ENCODE data around the gene COX8A. TPM values are rescaled to one million over a fixed set of nuclear protein-coding genes. Genes with fewer than 3 reads are reported as not detected.

The COX8A gene
- total and polyA plus RNA-seq, 2 donors (not counting 1 experiment from before 2014, with no cell fraction given) = 99.0 to 244 TPM

- WGBS (ENCODE audit: insufficient coverage) = 93% methylated on average over 8 of the region's 8 CpGs
- ATAC-seq (ENCODE audit: low read depth) = no peak
- Histone ChIP-seq H3K4me1 (ENCODE audit: control insufficient read depth in 2 of 2, insufficient read depth in 2 of 2, low read length in 2 of 2) (peaks cover 18 to 20% of the 10 kb centered on the region in 2 donors), H3K27me3 (replicated peaks in 1 of 4; ENCODE audit: control extremely low read depth in 1 of 4, control insufficient read depth in 3 of 4, insufficient read depth in 4 of 4, low read length in 3 of 4) (no peaks in the 10 kb centered on the region), H2AFZ (ENCODE audit: insufficient read depth, low read depth, low read length, poor library complexity, severe bottlenecking) (no peak overlapping the region), H4K20me1 (ENCODE audit: control insufficient read depth, insufficient read depth, low read length, poor library complexity, severe bottlenecking) (peaks cover 25% of the 10 kb centered on the region), H3K4me3 (ENCODE audit: control extremely low read depth in 1 of 5, extremely low read depth in 1 of 5, insufficient read depth in 1 of 5, low read depth in 2 of 5, low read length in 4 of 5) (no peak overlapping the region), H3K9me3 (ENCODE audit: control extremely low read depth in 1 of 3, control insufficient read depth in 2 of 3, insufficient read depth in 1 of 3, low read length in 2 of 3) (no peaks in the 10 kb centered on the region), H3K27ac (ENCODE audit: low read length in 2 of 2) (no peak overlapping the region), H3K79me2 (ENCODE audit: control insufficient read depth, insufficient read depth, low read length) (peaks cover 60% of the 10 kb centered on the region), H3K36me3 (replicated peaks in 1 of 2; ENCODE audit: control extremely low read depth in 1 of 2, control insufficient read depth in 1 of 2, extremely low read depth in 1 of 2, insufficient read depth in 2 of 2, low read length in 1 of 2) (peaks cover 3 to 16% of the 10 kb centered on the region in 2 experiments), H3K4me2 (replicated peaks; ENCODE audit: low read depth, low read length, poor library complexity, severe bottlenecking) (no peak overlapping the region), H3K9ac (ENCODE audit: low read length) (no peak overlapping the region)
- ChIA-PET POLR2A (interaction anchor here (1.8 kb wide), 1 partner anchor 107 kb away, joined by 11 read pairs; the partner anchor contains the start of gene MARK2), CTCF (interaction anchor here (0.7 to 11.7 kb wide), 11 partner anchors 8 to 177 kb away, joined by 3 to 254 read pairs (median 5); partner anchors contain the start of genes MARK2 and ZFTA)
- H3K27me3 Mint-ChIP-seq = no peaks in the 10 kb centered on the region
- TF ChIP-seq CTCF (IDR thresholded peaks at IDR 0.05) (no peak), EZH2 (IDR thresholded peaks at IDR 0.05; ENCODE audit: borderline replicate concordance, insufficient read depth, low read depth, low read length, poor library complexity, severe bottlenecking) (no peak)
- no peak overlapping the region for H3K27ac Mint-ChIP-seq
- peaks cover 25% of the 10 kb centered on the region for H3K4me1 Mint-ChIP-seq
- no peak overlapping the region for H3K4me3 Mint-ChIP-seq
- no peaks in the 10 kb centered on the region for H3K9me3 Mint-ChIP-seq (ENCODE audit: insufficient read depth)
- no peak for DNase-seq
- intact Hi-C loops (cut with micrococcal nuclease) = no loop called here
These were observed 29.4 kb upstream of the COX8A start for GRCh38 chr11:63944987-63945386.

- Histone ChIP-seq H3K27ac (ENCODE audit: low read length in 2 of 2) (no peak overlapping the region), H3K4me3 (ENCODE audit: control extremely low read depth in 1 of 5, extremely low read depth in 1 of 5, insufficient read depth in 1 of 5, low read depth in 2 of 5, low read length in 4 of 5) (no peak overlapping the region), H4K20me1 (ENCODE audit: control insufficient read depth, insufficient read depth, low read length, poor library complexity, severe bottlenecking) (peaks cover 25% of the 10 kb centered on the region), H3K4me2 (replicated peaks; ENCODE audit: low read depth, low read length, poor library complexity, severe bottlenecking) (no peak overlapping the region), H3K9ac (ENCODE audit: low read length) (no peak overlapping the region), H2AFZ (ENCODE audit: insufficient read depth, low read depth, low read length, poor library complexity, severe bottlenecking) (no peak overlapping the region), H3K4me1 (ENCODE audit: control insufficient read depth in 2 of 2, insufficient read depth in 2 of 2, low read length in 2 of 2) (peaks cover 12 to 14% of the 10 kb centered on the region in 2 donors), H3K36me3 (replicated peaks in 1 of 2; ENCODE audit: control extremely low read depth in 1 of 2, control insufficient read depth in 1 of 2, extremely low read depth in 1 of 2, insufficient read depth in 2 of 2, low read length in 1 of 2) (peaks cover 3 to 16% of the 10 kb centered on the region in 2 experiments), H3K27me3 (replicated peaks in 1 of 4; ENCODE audit: control extremely low read depth in 1 of 4, control insufficient read depth in 3 of 4, insufficient read depth in 4 of 4, low read length in 3 of 4) (no peaks in the 10 kb centered on the region), H3K9me3 (ENCODE audit: control extremely low read depth in 1 of 3, control insufficient read depth in 2 of 3, insufficient read depth in 1 of 3, low read length in 2 of 3) (no peaks in the 10 kb centered on the region), H3K79me2 (ENCODE audit: control insufficient read depth, insufficient read depth, low read length) (peaks cover 58% of the 10 kb centered on the region)
- Mint-ChIP-seq H3K4me3 (no peak overlapping the region), H3K27me3 (no peaks in the 10 kb centered on the region), H3K9me3 (ENCODE audit: insufficient read depth) (no peaks in the 10 kb centered on the region), H3K27ac (peak overlapping the region; percentile 15), H3K4me1 (peaks cover 20% of the 10 kb centered on the region)
- ATAC-seq (ENCODE audit: low read depth) (peak; percentile 63), DNase-seq (peak; percentile 63)
- ChIA-PET CTCF (interaction anchor here (0.6 to 11.7 kb wide), 24 partner anchors 10 to 466 kb away, joined by 3 to 254 read pairs (median 4); partner anchors contain the start of genes MARK2 and ZFTA), POLR2A (interaction anchor here (0.6 to 1.8 kb wide), 2 partner anchors 66 to 107 kb away, joined by 4 to 11 read pairs; partner anchors contain the start of gene MARK2)
- TF ChIP-seq CTCF (IDR thresholded peaks at IDR 0.05) = peak; percentile 61
- TF ChIP-seq EZH2 (IDR thresholded peaks at IDR 0.05; ENCODE audit: borderline replicate concordance, insufficient read depth, low read depth, low read length, poor library complexity, severe bottlenecking) = no peak
- intact Hi-C loops (cut with micrococcal nuclease) = loop anchor here (1.0 kb wide), 1 partner anchor 108 kb away; no protein-coding TSS in a partner anchor
- WGBS (ENCODE audit: insufficient coverage) = 78% methylated on average over 12 of the region's 14 CpGs
These were observed 28.8 kb upstream of the COX8A start for GRCh38 chr11:63945477-63946163.
